GM13977 (cell line): ENCODE measurements around the gene SLFN14.
"Not testable (repeated sequence)": the region's sequence is repeated elsewhere in the genome, so short reads cannot be mapped to it uniquely, and the experiment has no call there.

Experiments used
- DNase-seq: peaks from one replicate; pipeline ENCODE4 v3.0.0; 2012; ENCODE audit warnings: low spot score
- in situ Hi-C: fragments of 300-500 bp; cut with MboI; formaldehyde crosslinking; loops from one replicate; pipeline ENCODE4 v1.12.0; 2022; ENCODE audit warnings: low sequenced_read_pairs, low pct_unique_long_range_greater_than_20kb, mixed read lengths, inconsistent platforms; ENCODE audit not compliant: unreplicated experiment
- TF ChIP-seq, protein P1 (sequence below): IDR thresholded peaks from 2 replicates; pipeline ENCODE4 v1.5.1; 2012; ENCODE audit warnings: mild to moderate bottlenecking, control low read depth; ENCODE audit not compliant: insufficient read depth; ENCODE audit errors: extremely low read depth, missing control alignments

The SLFN14 gene

DNA sequence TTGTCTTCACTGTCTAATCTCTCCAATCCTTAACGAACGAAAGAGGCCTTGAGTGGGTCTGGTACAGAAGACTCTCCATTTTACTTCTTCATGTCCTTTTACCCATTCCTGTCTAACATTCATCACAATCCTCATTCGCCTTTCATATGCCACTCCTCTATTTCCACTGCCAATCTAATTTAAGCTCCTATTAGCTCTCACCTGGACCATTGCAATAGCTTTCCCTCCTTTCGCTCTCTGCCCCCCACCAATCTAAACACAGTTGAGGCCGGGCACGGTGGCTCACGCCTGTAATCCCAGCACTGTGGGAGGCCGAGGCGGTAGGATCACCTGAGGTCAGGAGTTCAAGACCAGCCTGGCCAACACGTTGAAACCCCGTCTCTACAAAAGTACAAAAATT is 6.3 kb upstream of the SLFN14 start:
- in situ Hi-C loops: no loop called here

DNA sequence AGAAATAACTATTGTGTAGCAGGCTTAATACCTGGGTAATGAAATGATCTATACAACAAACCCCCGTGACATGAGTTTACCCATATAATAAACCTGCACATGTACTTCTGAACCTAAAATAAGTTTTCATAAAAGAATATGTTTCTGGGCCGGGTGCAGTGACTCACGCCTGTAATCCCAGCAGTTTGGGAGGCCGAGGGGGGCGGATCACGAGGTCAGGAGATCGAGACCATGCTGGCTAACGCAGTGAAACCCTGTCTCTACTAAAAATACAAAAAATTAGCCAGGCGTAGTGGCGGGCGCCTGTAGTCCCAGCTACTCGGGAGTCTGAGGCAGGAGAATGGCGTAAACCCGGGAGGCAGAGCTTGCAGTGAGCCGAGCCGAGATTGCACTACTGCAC is 2.6 kb upstream of the SLFN14 start:
- in situ Hi-C loops, DNase-seq: not testable (repeated sequence)

More for the DNA sequence above, 6.3 kb upstream of the SLFN14 start:
- TF ChIP-seq, protein P1, sequence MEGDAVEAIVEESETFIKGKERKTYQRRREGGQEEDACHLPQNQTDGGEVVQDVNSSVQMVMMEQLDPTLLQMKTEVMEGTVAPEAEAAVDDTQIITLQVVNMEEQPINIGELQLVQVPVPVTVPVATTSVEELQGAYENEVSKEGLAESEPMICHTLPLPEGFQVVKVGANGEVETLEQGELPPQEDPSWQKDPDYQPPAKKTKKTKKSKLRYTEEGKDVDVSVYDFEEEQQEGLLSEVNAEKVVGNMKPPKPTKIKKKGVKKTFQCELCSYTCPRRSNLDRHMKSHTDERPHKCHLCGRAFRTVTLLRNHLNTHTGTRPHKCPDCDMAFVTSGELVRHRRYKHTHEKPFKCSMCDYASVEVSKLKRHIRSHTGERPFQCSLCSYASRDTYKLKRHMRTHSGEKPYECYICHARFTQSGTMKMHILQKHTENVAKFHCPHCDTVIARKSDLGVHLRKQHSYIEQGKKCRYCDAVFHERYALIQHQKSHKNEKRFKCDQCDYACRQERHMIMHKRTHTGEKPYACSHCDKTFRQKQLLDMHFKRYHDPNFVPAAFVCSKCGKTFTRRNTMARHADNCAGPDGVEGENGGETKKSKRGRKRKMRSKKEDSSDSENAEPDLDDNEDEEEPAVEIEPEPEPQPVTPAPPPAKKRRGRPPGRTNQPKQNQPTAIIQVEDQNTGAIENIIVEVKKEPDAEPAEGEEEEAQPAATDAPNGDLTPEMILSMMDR: no peak
- DNase-seq: no peak

DNA sequence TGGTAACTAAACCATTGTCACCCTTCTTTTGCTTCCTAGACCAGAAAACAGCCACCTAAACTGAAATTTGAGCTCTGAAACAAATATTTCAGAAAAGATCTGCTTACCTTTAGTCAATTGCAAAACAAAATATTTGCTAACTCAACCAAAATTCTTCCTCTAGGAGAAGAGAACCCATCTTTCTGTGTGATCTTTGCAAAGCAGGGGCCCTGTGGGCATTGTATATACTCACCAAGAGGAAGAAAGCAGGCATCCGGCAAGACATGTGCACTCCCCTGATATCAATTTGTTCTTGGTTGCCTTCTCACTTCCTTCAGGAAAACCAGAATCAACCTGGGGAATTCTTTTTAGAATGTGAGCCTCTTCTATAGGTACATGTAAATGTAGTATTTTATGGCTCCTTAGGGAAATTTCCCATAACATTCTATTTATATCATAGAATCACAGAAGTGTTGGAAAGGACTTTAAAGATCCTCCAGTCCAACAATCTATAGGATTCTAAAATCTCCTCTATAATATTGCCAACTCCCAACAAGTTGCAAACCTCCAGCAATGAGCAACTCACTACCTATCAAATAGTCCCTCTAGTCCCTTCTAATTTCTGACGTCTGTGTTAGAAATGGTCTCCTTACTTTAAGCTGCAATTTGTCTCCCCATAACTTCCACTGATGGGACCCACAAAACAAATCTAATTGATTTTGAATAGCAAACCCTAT is 966 bp downstream of the SLFN14 start:
- TF ChIP-seq, protein P1: no peak
- in situ Hi-C loops: no loop called here
- DNase-seq: no peak

DNA sequence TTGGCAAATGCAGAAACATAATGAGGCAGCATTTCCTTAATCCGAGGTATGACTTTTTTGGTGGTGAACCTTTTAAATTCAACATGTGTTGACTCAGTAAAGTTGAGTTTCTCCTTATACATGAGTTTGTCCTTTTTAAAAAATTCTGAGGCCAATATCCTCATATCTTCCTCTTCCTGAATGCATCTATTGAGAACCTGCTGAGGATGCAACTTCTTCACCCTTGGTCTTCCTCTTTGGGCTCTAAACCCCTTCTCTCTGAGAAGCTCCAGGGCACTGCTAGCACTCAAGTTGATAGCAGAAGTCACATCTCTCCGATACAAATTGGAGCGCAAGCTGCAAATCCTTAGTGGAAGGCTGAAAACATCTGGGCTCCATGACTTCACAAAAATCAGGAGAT is 3.3 kb downstream of the SLFN14 start:
- DNase-seq: no peak
- TF ChIP-seq, protein P1: no peak
- in situ Hi-C loops: no loop called here

DNA sequence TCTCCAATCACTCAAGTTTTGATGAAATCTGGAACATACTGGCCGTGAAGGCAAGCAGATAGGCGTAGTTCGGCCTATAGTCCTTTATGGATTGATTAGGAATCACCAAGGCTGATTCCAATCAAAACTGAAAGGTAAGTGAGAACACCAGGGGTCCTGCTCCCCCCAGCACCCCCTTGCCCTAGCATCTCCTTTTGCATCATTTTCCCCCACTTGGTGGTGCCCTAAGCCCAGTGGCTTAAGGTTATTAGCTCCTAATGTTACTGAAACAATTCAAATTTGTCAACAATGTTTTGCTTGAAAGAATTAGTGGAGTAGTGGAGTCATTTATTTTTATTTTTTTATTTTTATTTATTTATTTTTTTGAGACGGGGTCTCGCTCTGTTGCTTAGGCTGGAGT is 4.9 kb downstream of the SLFN14 start:
- no peak for DNase-seq
- in situ Hi-C loops: no loop called here
- TF ChIP-seq, protein P1: peak; percentile 34

DNA sequence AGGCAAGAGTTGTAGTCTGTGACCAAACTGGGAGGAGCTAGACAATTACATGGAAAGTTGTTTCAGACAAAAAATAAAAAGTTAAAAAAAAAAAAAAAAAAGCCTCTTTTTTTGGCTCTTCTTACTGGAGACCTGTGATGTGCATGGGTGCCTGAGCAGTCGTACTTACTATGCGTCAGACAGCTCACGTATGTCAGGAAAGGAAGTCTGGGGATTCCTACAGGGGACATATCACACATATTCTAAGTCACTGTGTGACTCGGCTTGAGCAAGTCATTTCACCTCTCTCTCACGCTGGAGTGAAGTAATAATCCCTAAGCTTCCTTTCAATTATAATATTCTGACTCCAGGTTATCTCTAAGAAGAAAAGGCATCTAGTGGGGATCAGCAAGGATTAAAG is 6.0 kb downstream of the SLFN14 start:
- no peak for DNase-seq
- in situ Hi-C loops: no loop called here
- TF ChIP-seq, protein P1: no peak

DNA sequence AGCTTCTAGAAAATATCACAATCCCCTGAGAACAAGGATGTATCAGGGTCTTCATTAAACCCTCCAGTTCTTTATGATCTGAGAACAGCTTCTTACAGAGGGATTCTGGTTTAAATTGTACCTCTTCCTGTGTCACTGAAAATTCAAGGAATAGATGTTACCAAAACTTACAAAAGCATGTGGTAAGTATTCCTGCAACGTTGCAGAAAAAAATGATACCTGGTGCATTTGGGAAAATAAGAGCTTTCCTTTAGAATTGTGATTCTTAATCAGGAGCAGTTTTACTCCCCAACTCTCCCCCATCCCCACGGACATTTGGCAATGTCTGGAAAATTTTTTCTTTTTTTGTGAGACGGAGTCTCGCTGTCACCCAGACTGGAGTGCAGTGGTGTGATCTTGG is 7.3 kb downstream of the SLFN14 start:
- in situ Hi-C loops: no loop called here
- DNase-seq: no peak
- TF ChIP-seq, protein P1: no peak
